Ascending aorta (tissue), 2 donors: ENCODE measurements around the gene PLEKHA1. TPM values are rescaled to one million over a fixed set of nuclear protein-coding genes. Genes with fewer than 3 reads are reported as not detected.
A peak's percentile ranks its signal among the peaks of the same experiment; 100 is the strongest.

Source experiments
- DNase-seq, 2 donors: peaks; one replicate each; pipeline ENCODE4 v3.0.0-alpha.2; 2019; ENCODE audit warnings: low spot score in 2 of 2
- H3K27ac ChIP-seq, 2 donors: fragments of 200-600 bp; sonication (generic); one replicate each; pipeline ENCODE4 v1.5.1; 2016 to 2017; ENCODE audit warnings: mild to moderate bottlenecking in 1 of 2
- H3K27me3 ChIP-seq: fragments of 200-600 bp; sonication (generic); one replicate; pipeline ENCODE4 v1.5.1; 2017
- H3K36me3 ChIP-seq, 2 donors: fragments of 200-600 bp; sonication (generic); one replicate each; pipeline ENCODE4 v1.5.1; 2016
- H3K4me1 ChIP-seq, 2 donors: fragments of 200-600 bp; sonication (generic); one replicate each; pipeline ENCODE4 v1.5.1; 2016 to 2017; ENCODE audit warnings: mild to moderate bottlenecking in 1 of 2
- H3K4me3 ChIP-seq, 2 donors: fragments of 200-600 bp; sonication (generic); one replicate each; pipeline ENCODE4 v1.5.1; 2016 to 2017; ENCODE audit warnings: mild to moderate bottlenecking in 1 of 2
- H3K9me3 ChIP-seq, 2 donors: fragments of 200-600 bp; sonication (generic); one replicate each; pipeline ENCODE4 v1.5.1; 2016
- CTCF ChIP-seq, 3 experiments: fragments of 200-600 bp in 2 of 3; fragments of 450-650 bp in 1 of 3; sonication (generic) in 2 of 3; IDR thresholded peaks; one replicate each; pipeline ENCODE4 v1.5.1; 2016 to 2019; ENCODE audit warnings: antibody characterized with exemption in 3 of 3, mild to moderate bottlenecking in 1 of 3, moderate library complexity in 1 of 3
- intact Hi-C: fragments of 100-400 bp; cut with DNase I; formaldehyde crosslinking; loops from one replicate; pipeline ENCODE4 v1.15.1; 2023
- total RNA-seq: library from RNA; depleted of rRNA; stranded (reverse); fragments of >200 nt; gene quantifications from one replicate; pipeline ENCODE4 v1.1.0, GENCODE V29; 2016

The PLEKHA1 gene
- total RNA-seq, 1 donor from 2014 or later, result 128 TPM

GRCh38 chr10:122343135-122343800 is 31.2 kb upstream of the PLEKHA1 start:
- Histone ChIP-seq H3K27me3 (no peaks in the 10 kb centered on the region), H3K27ac (no peak overlapping the region), H3K4me3 (no peak overlapping the region), H3K4me1 (no peaks in the 10 kb centered on the region), H3K9me3 (no peaks in the 10 kb centered on the region), H3K36me3 (no peaks in the 10 kb centered on the region)
- intact Hi-C loops, result loop anchor here (2.0 kb wide), 3 partner anchors 44 to 222 kb away; no protein-coding TSS in a partner anchor
- TF ChIP-seq CTCF (IDR thresholded peaks at IDR 0.05), result no peak
- DNase-seq, result no peak

- no peaks in the 10 kb centered on the region for H3K4me1 ChIP-seq
- H3K27ac ChIP-seq, result no peak overlapping the region
- intact Hi-C loops, result loop anchor here (2.0 kb wide), 3 partner anchors 45 to 221 kb away; no protein-coding TSS in a partner anchor
These were observed 30.6 kb upstream of the PLEKHA1 start for GRCh38 chr10:122343936-122344335.

GRCh38 chr10:122344741-122345258 is 29.7 kb upstream of the PLEKHA1 start:
- no peaks in the 10 kb centered on the region for H3K4me1 ChIP-seq
- no peak for TF ChIP-seq CTCF (IDR thresholded peaks at IDR 0.05)
- peak in 1 of 2 donors; percentile 30 for DNase-seq
- H3K36me3 ChIP-seq, result no peaks in the 10 kb centered on the region
- no peak overlapping the region for H3K4me3 ChIP-seq
- H3K27me3 ChIP-seq, result no peaks in the 10 kb centered on the region
- intact Hi-C loops, result no loop called here
- H3K9me3 ChIP-seq, result no peaks in the 10 kb centered on the region
- no peak overlapping the region for H3K27ac ChIP-seq

More at GRCh38 chr10:122343936-122344335, 30.6 kb upstream of the PLEKHA1 start:
- H3K36me3 ChIP-seq, result no peaks in the 10 kb centered on the region
- TF ChIP-seq CTCF (IDR thresholded peaks at IDR 0.05), result no peak
- H3K27me3 ChIP-seq, result no peaks in the 10 kb centered on the region
- no peaks in the 10 kb centered on the region for H3K9me3 ChIP-seq
- H3K4me3 ChIP-seq, result no peak overlapping the region
- DNase-seq, result peak in 1 of 2 donors; percentile 18

GRCh38 chr10:122346326-122346950 is 28.1 kb upstream of the PLEKHA1 start:
- DNase-seq, result peak in 1 of 2 donors; percentile 35
- Histone ChIP-seq H3K27me3 (no peaks in the 10 kb centered on the region), H3K27ac (no peak overlapping the region), H3K4me3 (no peak overlapping the region), H3K9me3 (no peaks in the 10 kb centered on the region), H3K36me3 (no peaks in the 10 kb centered on the region), H3K4me1 (no peaks in the 10 kb centered on the region)
- intact Hi-C loops, result no loop called here
- no peak for TF ChIP-seq CTCF (IDR thresholded peaks at IDR 0.05)

- no peaks in the 10 kb centered on the region for H3K36me3 ChIP-seq
- no peak for DNase-seq
- no peak for TF ChIP-seq CTCF (IDR thresholded peaks at IDR 0.05)
- H3K27me3 ChIP-seq, result no peaks in the 10 kb centered on the region
- intact Hi-C loops, result no loop called here
- no peaks in the 10 kb centered on the region for H3K9me3 ChIP-seq
- H3K27ac ChIP-seq, result no peak overlapping the region
- H3K4me1 ChIP-seq, result no peaks in the 10 kb centered on the region
- H3K4me3 ChIP-seq, result no peak overlapping the region
These were observed 27.2 kb upstream of the PLEKHA1 start for GRCh38 chr10:122347170-122347841.
